Measurements from ENCODE around the gene TRAIP.

DNA sequence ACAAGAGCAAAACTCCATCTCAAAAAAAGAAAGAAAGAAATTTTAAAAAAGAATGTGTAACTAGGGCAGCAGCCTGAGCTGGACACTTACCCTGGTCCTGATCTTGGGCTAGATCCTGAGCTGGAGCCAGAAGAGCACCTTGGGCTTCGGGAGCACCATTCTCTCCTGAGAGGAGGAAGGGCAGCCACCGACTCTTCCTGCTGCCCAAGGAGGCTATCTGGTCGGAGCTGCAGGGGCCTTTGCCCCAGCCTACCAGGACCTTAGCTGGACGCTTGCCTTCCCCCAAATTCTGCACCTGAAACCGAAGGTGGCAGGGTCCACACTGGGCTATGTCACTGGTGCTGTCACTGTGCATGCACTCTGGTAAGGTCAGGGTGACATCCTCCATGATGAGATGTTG, 20.2 kb upstream of the TRAIP start:
- TF ChIP-seq, protein P1, sequence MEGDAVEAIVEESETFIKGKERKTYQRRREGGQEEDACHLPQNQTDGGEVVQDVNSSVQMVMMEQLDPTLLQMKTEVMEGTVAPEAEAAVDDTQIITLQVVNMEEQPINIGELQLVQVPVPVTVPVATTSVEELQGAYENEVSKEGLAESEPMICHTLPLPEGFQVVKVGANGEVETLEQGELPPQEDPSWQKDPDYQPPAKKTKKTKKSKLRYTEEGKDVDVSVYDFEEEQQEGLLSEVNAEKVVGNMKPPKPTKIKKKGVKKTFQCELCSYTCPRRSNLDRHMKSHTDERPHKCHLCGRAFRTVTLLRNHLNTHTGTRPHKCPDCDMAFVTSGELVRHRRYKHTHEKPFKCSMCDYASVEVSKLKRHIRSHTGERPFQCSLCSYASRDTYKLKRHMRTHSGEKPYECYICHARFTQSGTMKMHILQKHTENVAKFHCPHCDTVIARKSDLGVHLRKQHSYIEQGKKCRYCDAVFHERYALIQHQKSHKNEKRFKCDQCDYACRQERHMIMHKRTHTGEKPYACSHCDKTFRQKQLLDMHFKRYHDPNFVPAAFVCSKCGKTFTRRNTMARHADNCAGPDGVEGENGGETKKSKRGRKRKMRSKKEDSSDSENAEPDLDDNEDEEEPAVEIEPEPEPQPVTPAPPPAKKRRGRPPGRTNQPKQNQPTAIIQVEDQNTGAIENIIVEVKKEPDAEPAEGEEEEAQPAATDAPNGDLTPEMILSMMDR (IDR thresholded peaks at IDR 0.05): no peak
- TF ChIP-seq PHF8 (IDR thresholded peaks at IDR 0.05; ENCODE audit: borderline replicate concordance, low read depth): no peak
- TF ChIP-seq JUNB (IDR thresholded peaks at IDR 0.05): no peak
